Aorta (tissue), 5 donors: ENCODE results near the gene CEP85. TPM values are rescaled to one million over a fixed set of nuclear protein-coding genes. Genes with fewer than 3 reads are reported as not detected.
"Not testable (repeated sequence)": the region's sequence is repeated elsewhere in the genome, so short reads cannot be mapped to it uniquely, and the experiment has no call there.

Experiments used
- ATAC-seq: fragments of 200-7000 bp; cut with Tn5 transposase; one replicate; pipeline ENCODE4 v1.9.1; 2022; ENCODE audit warnings: moderate library complexity; ENCODE audit not compliant: low FRiP score
- DNase-seq, 2 donors: peaks; one replicate each; pipeline ENCODE4 v3.0.0-alpha.2; 2020
- H3K27ac ChIP-seq, 2 donors: one replicate each; pipeline ENCODE4 v1.5.1; 2013; ENCODE audit warnings: low read length in 2 of 2, mild to moderate bottlenecking in 2 of 2, moderate library complexity in 2 of 2, control low read depth in 1 of 2, inconsistent platforms in 1 of 2, low read depth in 1 of 2
- H3K27me3 ChIP-seq, 2 donors: one replicate each; pipeline ENCODE4 v1.6.1; 2013; ENCODE audit warnings: control low read depth in 1 of 2, low read length in 1 of 2, mild to moderate bottlenecking in 1 of 2, moderate library complexity in 1 of 2; ENCODE audit not compliant: insufficient read depth in 2 of 2, control insufficient read depth in 1 of 2
- H3K36me3 ChIP-seq, 2 donors: one replicate each; pipeline ENCODE4 v1.6.1; 2013; ENCODE audit warnings: control low read depth in 1 of 2, low read length in 1 of 2, mild to moderate bottlenecking in 1 of 2; ENCODE audit not compliant: insufficient read depth in 2 of 2, control insufficient read depth in 1 of 2
- H3K4me1 ChIP-seq, 2 donors: one replicate each; pipeline ENCODE4 v1.6.1; 2013; ENCODE audit warnings: low read length in 2 of 2, control low read depth in 1 of 2, mild to moderate bottlenecking in 1 of 2, moderate library complexity in 1 of 2; ENCODE audit not compliant: insufficient read depth in 2 of 2, control insufficient read depth in 1 of 2
- H3K4me3 ChIP-seq, 2 donors: one replicate each; pipeline ENCODE4 v1.5.1; 2013; ENCODE audit warnings: low read length in 2 of 2, control low read depth in 1 of 2, mild to moderate bottlenecking in 1 of 2
- H3K9me3 ChIP-seq: one replicate; pipeline ENCODE4 v1.6.1; 2013; ENCODE audit warnings: mild to moderate bottlenecking, low read length; ENCODE audit not compliant: control insufficient read depth
- WGBS, 2 donors: extraction: QIAGEN DNeasy Blood & Tissue Kit; methylation state at CpG; one replicate each; pipeline ENCODE4 v1.1.7; 2013; 5-methylcytosine and 5-hydroxymethylcytosine counted together
- intact Hi-C, 2 donors: fragments of 100-400 bp; cut with DNase I; formaldehyde crosslinking; loops; one replicate each; pipeline versions ENCODE4 v1.14.2 to v1.15.0; 2022
- polyA plus RNA-seq, 2 donors: library from polyadenylated mRNA; stranded (reverse); fragments of 200-250 nt; gene quantifications; one replicate each; pipeline ENCODE4 v1.2.3, GENCODE V29; 2013
- total RNA-seq, 2 donors: library from RNA; stranded (reverse); fragmentation: NEBNext Ultra II Directional; extraction: Animal tissue kit (Norgen Biotek cat#: 25700); gene quantifications; one replicate each; pipeline ENCODE4 v1.2.1, GENCODE V29; 2021
- donor health status: healthy with polysubstance abuse.
- donor health status: Bipolar disorder and iron deficiency.
- donor health status: DM: no; HTN: no; CAD: no.
- donor health status: DM: no; HTN: no; CAD: no.
- donor health status: DM: yes; HTN: yes; CAD: no.

The CEP85 gene
- total and polyA plus RNA-seq, 4 donors: 0.74 to 5.9 (median 2.4) TPM

GRCh38 chr1:26218906-26219494 lies 15.0 kb upstream of the CEP85 start:
- H3K36me3 ChIP-seq: no peaks in the 10 kb centered on the region
- intact Hi-C loops: no loop called here
- no peak overlapping the region for H3K27ac ChIP-seq
- no peak overlapping the region for H3K4me3 ChIP-seq
- H3K27me3 ChIP-seq: no peaks in the 10 kb centered on the region
- no peaks in the 10 kb centered on the region for H3K4me1 ChIP-seq
- ATAC-seq: no peak
- 30 to 38% methylated on average over 11 of the region's 11 CpGs for WGBS, 2 donors
- H3K9me3 ChIP-seq: no peaks in the 10 kb centered on the region
- DNase-seq: peak in 1 of 2 donors; percentile 35

- intact Hi-C loops: no loop called here
Observed at GRCh38 chr1:26220199-26220912, 13.6 kb upstream of the CEP85 start.

GRCh38 chr1:26221094-26221493 lies 12.9 kb upstream of the CEP85 start:
- Histone ChIP-seq H3K9me3 (no peaks in the 10 kb centered on the region), H3K4me1 (no peaks in the 10 kb centered on the region), H3K36me3 (no peaks in the 10 kb centered on the region), H3K27ac (no peak overlapping the region), H3K4me3 (no peak overlapping the region), H3K27me3 (no peaks in the 10 kb centered on the region)
- ATAC-seq: no peak
- intact Hi-C loops: no loop called here
- peak in 1 of 2 donors; percentile 26 for DNase-seq
- 88 to 96% methylated on average over 2 of the region's 2 CpGs for WGBS, 2 donors

More at GRCh38 chr1:26220199-26220912, 13.6 kb upstream of the CEP85 start:
- H3K27ac ChIP-seq: no peak overlapping the region
- DNase-seq: peak in 1 of 2 donors; percentile 60
- H3K9me3 ChIP-seq: no peaks in the 10 kb centered on the region
- H3K27me3 ChIP-seq: no peaks in the 10 kb centered on the region
- no peaks in the 10 kb centered on the region for H3K36me3 ChIP-seq
- H3K4me3 ChIP-seq: no peak overlapping the region
- 64 to 71% methylated on average over 27 of the region's 27 CpGs for WGBS, 2 donors
- H3K4me1 ChIP-seq: no peaks in the 10 kb centered on the region
- ATAC-seq: no peak

GRCh38 chr1:26224606-26225005 lies 9.4 kb upstream of the CEP85 start:
- intact Hi-C loops: no loop called here
- no peaks in the 10 kb centered on the region for H3K4me1 ChIP-seq
- ATAC-seq (no peak), DNase-seq (peak in 1 of 2 donors; percentile 61)
- no peak overlapping the region for H3K27ac ChIP-seq
- H3K4me3 ChIP-seq: no peak overlapping the region
- no peaks in the 10 kb centered on the region for H3K36me3 ChIP-seq
- 84% methylated on average over 7 of the region's 7 CpGs for WGBS, 2 donors
- H3K27me3 ChIP-seq: no peaks in the 10 kb centered on the region
- no peaks in the 10 kb centered on the region for H3K9me3 ChIP-seq

- DNase-seq (peak; percentile 75 to 86), ATAC-seq (peak; percentile 83)
- WGBS, 2 donors: 9 to 11% methylated on average over 50 of the region's 50 CpGs
- peak overlapping the region; percentile 9 to 14 for H3K4me3 ChIP-seq
- intact Hi-C loops: no loop called here
- no peaks in the 10 kb centered on the region for H3K27me3 ChIP-seq
- no peaks in the 10 kb centered on the region for H3K9me3 ChIP-seq
- H3K27ac ChIP-seq: no peak overlapping the region
- H3K4me1 ChIP-seq: no peaks in the 10 kb centered on the region
- no peaks in the 10 kb centered on the region for H3K36me3 ChIP-seq
Observed at GRCh38 chr1:26225033-26225831, 8.8 kb upstream of the CEP85 start.

- DNase-seq, H3K9me3 ChIP-seq, ATAC-seq, H3K27me3 ChIP-seq, H3K36me3 ChIP-seq, H3K4me3 ChIP-seq, H3K4me1 ChIP-seq, H3K27ac ChIP-seq: not testable (repeated sequence)
- 83 to 92% methylated on average over 2 of the region's 2 CpGs for whole genome bisulfite sequencing, 2 donors
- intact Hi-C loops: loop anchor here in 1 of 2 donors (2.0 kb wide), 1 partner anchor 60 kb away; the partner anchor contains the start of gene ZNF593OS
Observed at GRCh38 chr1:26230682-26231081, 3.3 kb upstream of the CEP85 start.

GRCh38 chr1:26234644-26235370 lies 807 bp downstream of the CEP85 start:
- no peak for ATAC-seq
- no peaks in the 10 kb centered on the region for H3K4me1 ChIP-seq
- peak overlapping the region in 1 of 2 donors; percentile 61 for H3K27ac ChIP-seq
- no peaks in the 10 kb centered on the region for H3K9me3 ChIP-seq
- no peak for DNase-seq
- intact Hi-C loops: no loop called here
- no peaks in the 10 kb centered on the region for H3K27me3 ChIP-seq
- H3K36me3 ChIP-seq: no peaks in the 10 kb centered on the region
- WGBS, 2 donors: 3% methylated on average over 30 of the region's 30 CpGs
- H3K4me3 ChIP-seq: peak overlapping the region; percentile 39 to 40

GRCh38 chr1:26237230-26237966 lies 3.4 kb downstream of the CEP85 start:
- H3K4me3 ChIP-seq: no peak overlapping the region
- DNase-seq (no peak), ATAC-seq (no peak)
- no peaks in the 10 kb centered on the region for H3K27me3 ChIP-seq
- 73 to 78% methylated on average over 6 of the region's 6 CpGs for WGBS, 2 donors
- no peaks in the 10 kb centered on the region for H3K9me3 ChIP-seq
- no peak overlapping the region for H3K27ac ChIP-seq
- intact Hi-C loops: no loop called here
- H3K4me1 ChIP-seq: no peaks in the 10 kb centered on the region
- no peaks in the 10 kb centered on the region for H3K36me3 ChIP-seq
